ENCODE data around the gene CBL. TPM values are rescaled to one million over a fixed set of nuclear protein-coding genes. Genes with fewer than 3 reads are reported as not detected.

CBL gene
- polyA plus RNA-seq, 3 donors = 7.6 to 24.0 (median 23.1) TPM

- DNase-seq = no peak
- H3K27ac Mint-ChIP-seq = no peak overlapping the region
- H3K4me1 Mint-ChIP-seq = peaks cover 6% of the 10 kb centered on the region
- Histone ChIP-seq H3K4me2 (replicated peaks; ENCODE audit: extremely low read depth, low read length, poor library complexity, severe bottlenecking) (no peak overlapping the region), H4K20me1 (ENCODE audit: insufficient read depth, low read length) (no peaks in the 10 kb centered on the region), H3K79me2 (ENCODE audit: insufficient read depth, low read length) (no peaks in the 10 kb centered on the region), H3K4me1 (ENCODE audit: control insufficient read depth in 1 of 2, insufficient read depth in 2 of 2, low read length in 2 of 2) (no peaks in the 10 kb centered on the region), H2AFZ (ENCODE audit: insufficient read depth, low read depth, low read length, poor library complexity, severe bottlenecking) (no peak overlapping the region), H3K27me3 (ENCODE audit: control insufficient read depth in 2 of 2, insufficient read depth in 2 of 2, low read length in 2 of 2) (no peaks in the 10 kb centered on the region), H3K27ac (ENCODE audit: low read depth in 1 of 2, low read length in 2 of 2) (no peak overlapping the region), H3K36me3 (replicated peaks in 1 of 2; ENCODE audit: control insufficient read depth in 1 of 2, insufficient read depth in 2 of 2, low read length in 2 of 2) (no peaks in the 10 kb centered on the region), H3K9ac (ENCODE audit: insufficient read depth, low read length, poor library complexity, severe bottlenecking) (no peak overlapping the region), H3K4me3 (replicated peaks in 1 of 3; ENCODE audit: low read depth in 2 of 3, low read length in 3 of 3) (no peak overlapping the region), H3K9me3 (replicated peaks in 1 of 2; ENCODE audit: control insufficient read depth in 1 of 2, insufficient read depth in 1 of 2, low read length in 2 of 2) (no peaks in the 10 kb centered on the region)
- no peak for TF ChIP-seq CTCF (IDR thresholded peaks at IDR 0.05)
- no peaks in the 10 kb centered on the region for H3K36me3 Mint-ChIP-seq
- no peak overlapping the region for H3K4me3 Mint-ChIP-seq
- 88% methylated on average over 9 of the region's 9 CpGs for WGBS (ENCODE audit: insufficient coverage)
- H3K27me3 Mint-ChIP-seq (ENCODE audit: low read depth in 3 of 3) = peaks cover 8 to 19% (median 13%) of the 10 kb centered on the region in 3 donors
- intact Hi-C loops (cut with micrococcal nuclease) = no loop called here
- peaks cover 0 to 5% (median 0%) of the 10 kb centered on the region in 7 donors for H3K9me3 Mint-ChIP-seq
These were observed 46.0 kb upstream of the CBL start for GRCh38 chr11:119160151-119160550.

- intact Hi-C loops (cut with micrococcal nuclease) = no loop called here
These were observed 44.3 kb upstream of the CBL start for GRCh38 chr11:119161871-119162270.

More at GRCh38 chr11:119161871-119162270, 44.3 kb upstream of the CBL start:
- no peak overlapping the region for H3K4me2 ChIP-seq (replicated peaks; ENCODE audit: extremely low read depth, low read length, poor library complexity, severe bottlenecking)
- Mint-ChIP-seq H3K36me3 (no peaks in the 10 kb centered on the region), H3K4me3 (no peak overlapping the region), H3K27me3 (ENCODE audit: low read depth in 3 of 3) (peaks cover 2 to 5% (median 2%) of the 10 kb centered on the region in 3 donors), H3K27ac (no peak overlapping the region), H3K9me3 (peaks cover 0 to 3% (median 0%) of the 10 kb centered on the region in 7 donors), H3K4me1 (no peaks in the 10 kb centered on the region)
- no peaks in the 10 kb centered on the region for H3K79me2 ChIP-seq (ENCODE audit: insufficient read depth, low read length)
- H3K27me3 ChIP-seq (ENCODE audit: control insufficient read depth in 2 of 2, insufficient read depth in 2 of 2, low read length in 2 of 2) = no peaks in the 10 kb centered on the region
- H3K36me3 ChIP-seq (replicated peaks in 1 of 2; ENCODE audit: control insufficient read depth in 1 of 2, insufficient read depth in 2 of 2, low read length in 2 of 2) = no peaks in the 10 kb centered on the region
- no peak for TF ChIP-seq CTCF (IDR thresholded peaks at IDR 0.05)
- H3K9ac ChIP-seq (ENCODE audit: insufficient read depth, low read length, poor library complexity, severe bottlenecking) = no peak overlapping the region
- H4K20me1 ChIP-seq (ENCODE audit: insufficient read depth, low read length) = no peaks in the 10 kb centered on the region
- H3K4me1 ChIP-seq (ENCODE audit: control insufficient read depth in 1 of 2, insufficient read depth in 2 of 2, low read length in 2 of 2) = no peaks in the 10 kb centered on the region
- H2AFZ ChIP-seq (ENCODE audit: insufficient read depth, low read depth, low read length, poor library complexity, severe bottlenecking) = no peak overlapping the region
- no peak for DNase-seq
- WGBS (ENCODE audit: insufficient coverage) = 100% methylated on average over 1 of the region's 8 CpGs
- no peak overlapping the region for H3K4me3 ChIP-seq (replicated peaks in 1 of 3; ENCODE audit: low read depth in 2 of 3, low read length in 3 of 3)
- no peak overlapping the region for H3K27ac ChIP-seq (ENCODE audit: low read depth in 1 of 2, low read length in 2 of 2)
- H3K9me3 ChIP-seq (replicated peaks in 1 of 2; ENCODE audit: control insufficient read depth in 1 of 2, insufficient read depth in 1 of 2, low read length in 2 of 2) = no peaks in the 10 kb centered on the region

Measured in CD14-positive monocyte (primary cell).